ENCODE data around the gene ZMIZ1.
A peak's percentile ranks its signal among the peaks of the same experiment; 100 is the strongest.
"Not testable (repeated sequence)": the region's sequence is repeated elsewhere in the genome, so short reads cannot be mapped to it uniquely, and the experiment has no call there.

ZMIZ1 gene

DNA sequence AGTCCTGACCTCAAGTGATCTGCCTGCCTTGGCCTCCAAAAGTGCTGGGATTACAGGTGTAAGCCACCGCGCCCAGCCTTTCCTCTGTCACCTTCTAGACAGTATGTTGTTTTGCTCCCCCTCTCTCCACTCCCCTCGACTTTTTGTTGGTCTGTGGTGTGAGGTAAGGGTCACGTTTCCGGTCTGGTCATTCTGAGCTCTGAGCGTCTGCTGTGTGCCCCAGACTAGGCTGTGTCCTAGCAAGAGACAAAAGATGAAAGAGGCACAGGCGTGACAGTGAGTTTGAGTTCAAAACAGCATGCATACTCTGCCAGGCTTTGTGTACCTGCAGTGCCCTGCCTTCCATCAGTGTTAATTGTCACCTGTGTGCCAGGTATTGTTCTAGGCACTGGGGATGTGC is 191.1 kb downstream of the ZMIZ1 start:
- peak; percentile 50 for DNase-seq

DNA sequence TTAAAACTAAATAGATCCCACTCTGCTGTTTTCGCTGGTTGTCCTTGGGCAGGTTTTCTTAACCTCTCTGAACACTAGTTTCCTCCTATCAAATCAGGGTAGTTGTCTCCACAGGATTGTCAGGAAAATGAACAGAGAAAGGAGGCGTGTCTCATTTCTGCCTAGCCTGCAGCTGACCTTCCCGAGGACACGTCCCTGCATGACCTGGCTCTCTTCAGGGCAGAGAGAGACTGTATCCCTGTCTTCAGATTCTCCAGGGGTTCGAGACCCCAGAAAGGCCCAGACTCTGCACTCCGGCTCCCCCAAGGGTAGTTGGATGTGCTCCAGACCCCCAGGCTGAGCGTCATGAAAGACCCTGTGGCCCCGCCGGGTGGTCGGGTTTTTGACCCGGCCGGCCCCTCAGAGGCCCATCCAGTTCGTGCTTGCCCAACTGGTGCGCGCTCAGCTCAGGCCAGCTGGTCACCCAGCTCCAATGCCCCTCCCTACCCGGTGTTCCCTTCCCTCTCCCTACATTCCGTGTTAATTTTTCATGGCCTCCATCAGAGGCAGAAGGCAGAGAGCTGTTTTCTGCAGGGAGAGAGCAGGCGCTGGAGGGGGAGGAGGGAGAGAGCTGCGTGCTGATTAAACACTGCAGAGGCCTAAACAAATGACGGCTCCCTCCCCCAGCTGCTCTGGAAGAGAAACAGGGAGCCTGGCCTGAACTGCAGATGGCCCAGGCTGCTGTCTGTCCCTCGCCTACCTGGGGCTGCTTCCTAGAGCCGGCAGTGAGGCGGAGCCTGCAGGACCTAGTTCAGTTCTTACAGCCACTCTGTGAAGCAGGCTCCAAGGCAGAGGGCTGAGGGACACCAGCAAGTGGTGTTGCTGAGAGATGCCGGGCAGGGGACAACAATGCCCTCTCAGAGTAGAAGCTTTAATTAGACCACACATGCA is 192.3 kb downstream of the ZMIZ1 start:
- no peak for DNase-seq

DNA sequence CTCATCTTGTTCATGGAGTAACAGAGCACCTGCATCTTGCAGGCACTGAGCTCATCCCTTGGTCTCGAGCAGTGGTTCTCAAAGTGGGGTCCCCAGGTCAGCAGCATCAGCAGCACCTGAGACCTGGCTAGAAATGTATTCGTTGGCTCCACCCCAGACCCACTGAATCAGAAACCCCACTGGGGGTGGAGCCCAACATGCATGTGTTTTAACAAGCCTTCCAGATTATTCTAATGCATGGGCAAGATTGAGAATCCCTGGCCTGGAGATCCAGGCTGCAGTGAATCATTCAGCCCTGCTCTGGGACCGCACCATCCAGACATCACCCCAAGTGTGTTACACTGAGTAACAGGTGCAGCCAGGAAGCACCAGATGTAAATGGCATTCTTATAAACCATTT is 193.4 kb downstream of the ZMIZ1 start:
- no peak for DNase-seq

DNA sequence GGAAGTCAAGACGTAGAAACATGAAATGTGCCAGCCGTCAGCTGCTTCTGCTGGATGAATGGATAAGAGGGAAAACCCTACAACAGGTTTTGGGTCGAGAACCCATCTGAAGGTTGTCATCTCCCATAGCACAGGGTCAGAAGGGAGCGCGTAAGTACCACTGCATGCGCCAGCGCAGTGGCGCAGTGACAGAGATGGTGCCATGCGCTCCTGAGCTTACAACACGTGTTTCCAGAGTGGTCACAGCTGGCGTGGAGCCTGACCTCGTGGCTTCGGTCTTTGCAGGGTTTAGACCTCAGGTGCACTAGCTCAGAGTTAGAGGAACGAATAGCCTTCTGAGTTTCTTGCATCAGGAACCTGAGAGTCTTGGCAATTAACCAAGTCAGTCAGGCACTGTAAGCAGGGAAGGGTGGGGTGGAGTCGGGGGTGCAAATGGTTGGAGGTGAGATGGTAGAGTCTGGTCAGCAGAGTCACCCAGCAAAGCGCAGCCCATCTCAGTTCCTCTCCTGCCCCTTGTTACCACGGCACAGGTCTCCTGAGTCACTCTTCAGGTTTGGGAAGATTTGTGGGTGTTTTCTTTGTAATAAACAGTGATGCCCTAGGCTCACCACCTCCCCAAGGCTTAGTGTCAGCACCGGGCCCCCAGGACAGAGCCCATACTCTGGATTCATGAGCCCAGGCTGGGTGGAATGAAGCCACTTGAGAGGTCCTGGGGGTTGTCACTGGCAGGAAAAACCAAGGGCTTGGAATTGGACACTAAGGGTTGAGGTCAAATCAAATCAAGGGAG is 194.4 kb downstream of the ZMIZ1 start:
- no peak for DNase-seq

DNA sequence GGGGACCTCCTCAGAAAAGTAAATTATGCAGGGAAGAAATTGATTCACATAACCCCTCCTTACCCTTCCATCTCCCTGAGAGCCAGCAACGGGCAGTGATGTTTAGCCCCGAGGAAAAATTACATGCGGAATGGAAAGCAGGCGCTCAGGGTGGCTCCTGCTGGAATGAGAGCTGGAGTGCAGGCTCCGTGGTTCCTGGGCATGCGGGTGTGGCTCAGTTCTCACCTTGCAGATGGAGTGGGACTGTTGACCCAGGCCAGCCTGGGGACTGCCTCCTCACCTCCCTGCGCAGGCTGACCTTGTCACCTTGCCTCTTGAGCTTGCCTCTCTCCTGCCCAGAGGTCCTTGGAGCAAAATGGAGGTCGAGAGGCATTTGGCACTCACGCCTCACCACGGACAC is 195.2 kb downstream of the ZMIZ1 start:
- no peak for DNase-seq

DNA sequence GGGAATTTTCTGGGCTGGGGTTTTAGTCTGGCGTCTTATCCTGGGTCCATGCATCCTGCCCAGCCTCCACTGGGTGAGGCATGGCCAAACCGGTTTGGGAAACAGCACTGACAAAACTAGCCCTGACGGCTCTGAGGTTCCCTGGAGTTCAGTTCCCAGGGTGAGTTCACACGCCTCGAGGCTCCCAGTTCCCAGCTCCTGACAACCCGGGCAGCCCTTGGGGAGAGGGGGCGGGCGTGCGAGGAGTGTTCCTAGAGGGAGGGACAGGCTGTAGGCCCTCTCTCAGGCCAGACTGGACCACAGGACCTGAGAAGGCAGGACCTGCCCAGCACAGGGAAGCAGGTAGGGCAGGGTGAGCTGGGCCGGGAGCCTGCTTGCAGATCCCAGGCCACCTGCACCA is 196.2 kb downstream of the ZMIZ1 start:
- no peak for DNase-seq

DNA sequence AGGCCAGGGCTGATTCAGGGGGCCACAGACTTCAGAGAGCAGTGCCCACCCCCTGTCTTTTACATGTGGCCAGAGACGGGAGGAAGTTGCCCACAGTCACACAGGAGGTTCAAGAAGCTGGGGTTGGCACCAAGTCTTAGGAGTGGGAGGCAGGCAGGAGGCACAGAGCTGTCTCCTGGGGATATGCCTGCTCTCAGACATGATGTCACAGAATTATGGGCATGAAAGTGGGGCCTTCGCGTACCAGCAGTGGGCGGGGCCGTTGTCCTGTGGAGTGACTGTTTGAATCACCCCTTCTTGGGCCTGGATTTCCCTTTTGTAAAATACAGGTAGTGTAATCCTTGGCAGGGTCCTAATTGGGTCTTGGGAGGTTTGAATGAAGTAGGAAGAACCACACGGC is 197.3 kb downstream of the ZMIZ1 start:
- DNase-seq, result peak; percentile 36

DNA sequence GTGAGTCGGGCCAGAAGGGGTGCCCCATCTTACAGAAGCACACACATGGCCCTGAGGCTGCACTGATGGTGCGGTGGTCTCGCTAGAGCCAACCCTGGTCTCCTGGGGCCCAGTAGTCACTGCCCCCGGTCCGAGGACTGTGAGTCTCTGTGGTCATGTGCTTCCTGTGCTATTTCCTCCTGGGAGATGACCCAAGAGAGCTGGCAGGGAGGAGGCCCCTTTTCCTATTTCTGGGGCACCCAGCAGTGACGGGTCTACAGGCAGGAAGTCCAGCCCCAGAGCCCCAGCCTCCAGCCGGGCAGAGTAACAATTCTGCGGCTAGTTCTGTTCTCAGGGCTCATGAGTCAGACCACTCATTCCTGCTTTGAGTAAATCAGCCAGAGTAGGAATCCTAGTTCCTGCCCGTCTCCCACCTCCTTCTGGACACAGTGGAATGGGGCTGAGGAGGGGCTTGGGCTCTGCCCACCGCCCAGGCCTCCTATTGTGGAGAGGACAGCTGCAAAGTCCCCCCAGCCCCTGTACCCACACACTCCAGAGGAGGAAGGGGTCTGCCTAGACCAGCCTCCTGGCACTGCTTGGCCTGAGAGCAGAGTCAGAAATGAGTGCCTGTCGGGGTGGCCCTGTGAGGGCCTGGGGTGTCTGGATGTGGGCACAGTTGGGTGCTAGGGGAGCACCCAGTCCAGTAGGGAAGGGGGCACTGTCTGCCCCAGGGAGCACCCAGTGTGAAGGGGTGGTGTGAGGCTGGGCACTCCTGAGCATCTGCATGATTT is 198.0 kb downstream of the ZMIZ1 start:
- peak; percentile 50 for DNase-seq

DNA sequence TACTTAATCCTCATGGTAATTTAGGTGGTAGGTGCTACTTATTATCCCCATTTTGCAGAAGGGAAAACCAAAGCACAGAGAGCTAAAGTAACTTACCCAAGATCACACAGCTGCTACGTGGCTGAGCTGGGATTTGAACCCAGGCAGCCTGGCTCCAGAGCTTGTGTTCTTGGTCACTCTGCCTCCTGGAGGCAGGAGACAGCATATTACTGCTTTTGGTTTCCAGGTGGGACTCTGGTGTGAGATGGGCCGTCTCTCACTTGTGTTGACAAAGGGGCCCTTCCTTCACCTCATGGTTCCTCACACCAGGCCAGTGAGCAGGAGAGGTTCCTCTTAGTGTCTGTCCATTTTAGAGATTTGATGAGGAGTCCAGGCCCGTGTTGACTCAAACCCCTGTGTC is 198.7 kb downstream of the ZMIZ1 start:
- DNase-seq, result no peak

DNA sequence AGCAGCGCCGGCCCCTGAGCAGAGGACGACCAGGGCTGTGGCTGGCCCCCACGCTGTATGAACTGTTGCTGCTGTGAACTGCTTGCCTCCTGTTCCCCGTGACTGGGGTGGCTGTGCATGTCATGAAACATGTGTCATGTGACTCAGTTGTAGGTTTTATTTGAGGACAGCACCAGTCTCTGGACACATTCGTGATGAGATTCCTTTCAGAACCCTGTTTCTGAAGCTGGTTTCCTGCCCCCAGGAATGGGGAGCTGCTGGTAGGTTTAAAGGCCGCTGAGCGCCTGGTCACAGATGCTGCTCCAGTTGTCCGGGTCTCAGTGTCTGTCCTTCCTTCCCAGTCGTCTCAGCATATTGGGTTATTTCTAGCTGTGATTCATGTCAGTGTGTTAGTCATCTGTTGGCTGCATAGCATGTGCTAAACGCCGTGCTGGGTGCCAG is 199.4 kb downstream of the ZMIZ1 start:
- no peak for DNase-seq

DNA sequence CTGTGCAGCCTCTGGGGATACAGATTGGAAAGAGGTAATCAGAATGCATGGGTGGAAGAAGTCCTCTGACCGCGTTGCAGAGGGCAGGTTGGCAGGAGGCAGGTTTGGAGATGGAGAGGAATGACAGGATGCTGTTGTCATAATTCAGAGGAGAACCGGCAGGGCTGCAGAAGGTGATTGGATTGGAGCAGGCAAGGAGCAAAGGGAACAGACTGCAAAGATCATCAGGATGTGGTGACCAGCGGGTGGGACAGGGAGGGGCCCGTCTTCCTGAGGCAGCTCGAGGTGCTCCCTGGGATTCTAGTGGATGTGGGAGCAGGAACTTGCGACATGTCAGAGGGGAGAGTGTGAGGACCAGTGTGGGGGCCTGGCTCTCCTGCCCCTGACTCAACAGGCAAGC is 200.0 kb downstream of the ZMIZ1 start:
- DNase-seq, result no peak

DNA sequence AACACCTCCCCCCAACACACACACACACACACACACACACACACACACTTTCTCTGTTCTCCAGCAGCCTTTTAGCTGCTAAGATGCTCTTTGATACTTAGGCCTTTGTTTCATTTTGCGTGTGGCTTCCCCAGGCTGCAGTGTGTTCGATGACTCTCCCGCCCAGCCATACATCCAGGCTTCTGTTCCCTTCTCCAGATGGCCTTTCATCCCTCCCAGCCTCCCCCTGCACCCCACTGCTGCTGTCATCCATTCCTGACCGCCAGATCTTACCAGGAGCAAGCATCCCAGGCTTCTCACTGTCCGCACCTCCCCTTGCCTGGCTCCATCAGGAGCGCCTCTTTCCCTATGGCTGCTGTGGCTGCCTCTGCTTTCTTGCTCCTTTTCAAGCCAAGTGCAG is 200.7 kb downstream of the ZMIZ1 start:
- no peak for DNase-seq

DNA sequence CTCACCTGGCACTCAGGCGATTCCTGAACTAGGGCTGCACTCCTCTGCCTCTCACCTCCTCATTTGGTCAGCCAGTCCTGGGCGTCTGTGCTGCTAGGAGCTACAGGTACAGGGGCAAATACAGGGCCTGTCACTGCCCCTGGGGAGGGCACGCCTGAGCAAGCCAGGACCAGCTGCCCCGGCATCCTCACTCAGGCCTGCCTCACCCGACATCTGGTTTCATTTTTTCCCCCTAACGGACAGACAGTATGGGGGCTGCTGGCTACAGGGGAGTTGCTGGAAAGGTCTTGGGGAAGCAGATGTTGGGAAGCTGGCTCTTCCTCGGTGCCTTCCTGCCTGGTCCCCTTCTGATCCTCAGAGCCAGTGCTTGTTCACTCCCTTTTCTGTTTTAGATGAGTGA is 201.2 kb downstream of the ZMIZ1 start:
- DNase-seq, result no peak

DNA sequence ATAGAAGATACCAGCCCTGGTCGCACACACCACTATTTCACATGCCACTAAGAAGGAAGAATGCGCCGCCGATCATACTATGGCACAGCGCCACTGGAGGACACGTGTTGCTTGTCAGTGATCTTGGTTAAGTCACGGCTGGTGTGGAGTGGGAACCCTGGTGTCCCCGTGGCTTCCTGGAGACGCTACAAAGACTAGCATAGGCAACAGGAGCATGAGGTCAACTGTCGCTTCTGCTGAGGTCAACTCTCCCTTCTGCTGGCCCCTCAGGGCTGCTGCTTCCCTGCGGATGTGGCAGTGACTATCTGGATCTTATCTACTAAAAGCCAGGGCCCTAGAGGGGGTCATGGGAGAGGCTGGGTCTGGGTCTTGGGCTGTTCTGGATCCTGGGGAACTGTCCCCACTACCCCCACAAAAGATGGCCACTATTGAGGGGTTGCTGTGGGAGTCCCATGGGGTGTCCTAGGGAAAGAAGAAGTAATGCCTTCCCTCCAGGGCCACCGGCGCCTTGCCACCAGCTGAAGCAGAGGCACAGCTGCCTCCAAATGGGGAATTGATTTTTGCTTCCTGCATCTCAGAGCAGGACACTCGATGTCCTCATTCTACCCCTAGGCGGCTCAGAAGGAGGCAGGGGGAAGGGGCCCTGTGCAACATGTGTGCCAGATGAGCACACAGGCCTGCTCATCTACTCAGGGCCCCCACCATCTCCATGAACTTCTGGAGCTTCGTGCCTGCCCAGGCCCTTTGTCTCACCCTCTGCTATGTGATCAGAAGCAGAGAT is 201.9 kb downstream of the ZMIZ1 start:
- no peak for DNase-seq

DNA sequence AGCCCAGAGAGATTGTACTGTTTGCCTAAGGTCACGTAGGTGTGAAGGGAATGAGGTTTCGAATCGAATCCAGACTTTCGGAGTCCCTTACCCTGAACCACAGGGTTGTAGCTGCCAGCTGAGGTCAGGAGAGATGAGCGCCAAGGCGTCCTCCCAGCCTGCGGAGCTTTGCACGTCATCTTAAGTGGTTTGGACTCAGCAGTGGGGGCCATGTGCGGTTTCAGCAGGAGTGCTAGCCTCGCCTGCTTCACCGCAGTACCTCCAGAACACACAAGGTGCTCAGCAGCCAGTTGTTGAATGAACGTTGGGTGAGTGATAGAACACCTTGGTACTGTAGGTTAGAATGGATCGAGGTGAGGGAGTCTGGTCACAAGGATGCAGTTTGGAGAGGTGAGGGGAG is 203.6 kb downstream of the ZMIZ1 start:
- no peak for DNase-seq

DNA sequence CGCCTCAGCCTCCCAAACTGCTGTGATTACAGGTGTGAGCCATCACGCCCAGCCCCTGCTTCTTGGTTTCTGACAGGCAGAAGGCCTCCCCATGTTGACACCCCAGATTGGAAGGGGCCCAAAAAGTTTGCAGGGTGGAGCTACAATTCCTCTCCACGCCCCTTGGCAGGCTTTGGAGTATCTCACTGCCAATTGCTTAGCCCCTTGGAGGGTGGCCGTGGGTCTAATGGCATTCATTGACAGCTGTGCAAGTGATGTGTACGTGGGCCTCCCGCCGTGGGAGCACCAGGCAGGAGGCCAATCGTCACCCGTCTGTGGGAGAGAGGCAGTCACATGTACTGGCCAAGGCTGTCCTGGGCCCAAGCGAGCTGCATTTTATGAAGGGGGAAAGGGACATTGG is 204.8 kb downstream of the ZMIZ1 start:
- DNase-seq, result no peak

DNA sequence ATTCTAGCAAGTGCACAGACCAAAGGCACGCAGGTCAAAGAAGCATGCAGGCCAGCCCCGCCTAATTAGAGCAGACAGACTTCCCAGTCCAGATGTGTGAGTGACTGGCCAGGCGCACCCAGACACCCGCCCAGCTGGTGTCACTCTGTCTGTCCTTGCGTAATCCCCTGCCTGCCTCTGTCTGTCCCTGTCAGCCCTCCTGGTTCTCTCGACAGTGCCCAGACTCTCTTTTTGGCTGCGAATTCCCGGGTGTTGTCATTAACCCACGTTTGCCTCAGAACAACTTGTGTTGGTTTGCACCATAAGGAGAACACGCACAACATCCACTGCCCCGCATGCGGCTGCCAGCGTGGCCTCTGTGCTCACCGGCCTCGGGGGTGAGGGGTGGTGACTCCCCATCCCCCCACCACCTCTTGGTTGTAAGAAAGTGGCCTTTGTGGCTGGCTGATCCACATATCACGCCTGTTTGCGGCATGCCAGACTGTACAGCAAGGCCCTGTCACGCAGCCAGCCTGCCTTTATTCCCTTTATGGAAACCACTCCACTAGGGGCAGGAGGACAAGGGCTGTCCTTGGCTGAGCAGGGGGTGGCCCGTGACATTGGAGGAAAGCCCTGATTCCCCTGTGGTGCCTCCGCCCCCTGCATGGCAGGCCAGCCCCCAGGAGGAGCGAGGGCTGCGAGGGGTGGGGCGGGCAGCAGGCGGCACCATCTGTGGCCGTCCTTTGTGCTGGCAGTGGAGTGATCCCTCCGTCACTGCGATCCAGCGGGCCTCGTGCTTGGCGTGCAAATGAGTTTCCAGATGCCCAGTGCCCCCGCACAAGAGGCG is 205.7 kb downstream of the ZMIZ1 start:
- no peak for DNase-seq

DNA sequence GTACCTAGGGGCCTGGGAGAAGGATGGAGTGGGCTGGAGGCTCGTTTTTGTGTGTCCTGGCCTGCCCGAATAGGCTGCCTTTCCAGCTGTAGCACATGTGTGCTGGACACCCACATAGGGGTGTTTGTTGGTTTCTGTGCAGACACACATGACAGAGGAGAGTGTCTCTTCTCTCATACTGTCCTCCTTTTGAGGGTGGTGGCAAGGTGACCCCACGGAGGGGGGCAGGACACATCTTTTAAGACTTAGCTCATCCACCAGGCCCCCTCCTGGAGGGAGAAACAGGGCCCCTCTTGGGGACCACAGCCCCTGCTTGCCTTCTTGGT is 206.3 kb downstream of the ZMIZ1 start:
- DNase-seq, result no peak

DNA sequence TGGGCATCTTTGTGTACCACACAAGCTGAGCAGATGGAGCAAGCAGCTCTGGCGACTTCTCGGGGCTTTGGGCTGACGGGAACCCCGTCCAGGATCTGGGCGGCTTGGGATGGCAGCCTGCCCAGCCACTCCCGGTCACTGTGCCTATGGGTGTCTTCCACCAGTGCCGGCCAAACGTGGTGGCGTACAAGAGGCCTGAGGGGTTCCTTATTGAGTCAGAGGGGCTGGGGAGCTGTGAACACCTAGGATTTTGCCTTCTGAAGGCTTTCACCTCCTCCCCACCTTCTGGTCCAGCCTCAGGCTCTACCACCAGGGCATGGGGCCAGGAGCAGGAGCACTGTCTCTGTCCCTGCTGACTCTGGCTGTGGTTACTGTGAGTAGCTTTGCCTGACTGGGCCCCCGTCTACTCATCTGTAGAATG is 206.7 kb downstream of the ZMIZ1 start:
- DNase-seq, result no peak

DNA sequence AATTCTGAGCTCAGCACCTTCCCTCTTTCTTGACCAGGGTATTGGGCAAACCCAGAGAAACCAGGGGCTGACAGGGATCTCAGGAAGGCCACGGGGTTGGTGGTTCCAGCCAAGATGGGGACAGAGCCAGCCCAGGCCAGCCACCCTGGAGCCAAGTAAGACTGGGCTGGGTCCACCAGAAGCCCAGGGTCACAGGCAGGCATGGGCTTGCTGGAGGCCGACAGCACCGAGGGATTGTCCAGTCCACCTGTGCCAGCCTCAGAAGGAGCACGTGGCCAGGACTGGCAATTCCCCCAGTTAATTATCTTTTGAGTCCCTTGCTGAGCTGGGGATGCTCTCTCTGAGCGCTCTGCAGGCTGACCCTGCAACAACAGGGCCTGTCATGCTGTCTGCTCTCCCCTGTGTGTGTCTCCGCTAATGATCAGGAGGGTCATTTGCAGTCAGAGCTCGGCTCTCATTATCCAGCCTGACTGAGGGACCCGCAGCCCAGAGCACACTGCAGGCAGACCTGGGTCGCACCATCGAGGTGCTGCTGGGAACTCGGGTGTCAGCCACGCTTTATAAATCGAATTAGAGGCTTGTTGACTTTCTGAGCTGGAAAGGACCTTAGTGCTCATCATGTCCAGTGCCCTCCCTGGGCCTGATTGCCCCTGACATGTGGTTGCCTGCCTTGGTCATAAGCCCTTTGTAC is 209.0 kb downstream of the ZMIZ1 start:
- no peak for DNase-seq

DNA sequence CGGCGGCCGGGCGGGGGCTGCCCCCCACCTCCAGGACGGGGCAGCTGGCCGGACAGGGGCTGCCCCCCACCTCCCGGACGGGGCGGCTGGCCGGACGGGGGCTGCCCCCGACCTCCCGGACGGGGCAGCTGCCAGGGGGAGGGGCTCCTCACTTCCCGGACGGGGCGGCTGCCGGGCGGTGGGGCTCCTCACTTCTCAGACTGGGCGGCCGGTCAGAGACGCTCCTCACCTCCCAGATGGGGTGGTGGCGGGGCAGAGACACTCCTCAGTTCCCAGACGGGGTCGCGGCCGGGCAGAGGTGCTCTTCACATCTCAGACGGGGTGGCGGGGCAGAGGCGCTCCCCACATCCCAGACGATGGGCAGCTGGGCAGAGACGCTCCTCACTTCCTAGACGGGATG is 210.3 kb downstream of the ZMIZ1 start:
- DNase-seq, result not testable (repeated sequence)

All from NK-92 treated with Interleukin-12 subunit alpha and Interleukin-12 subunit beta, amount 100 ng/mL, for 24 hours (cell line).